Prostate gland (tissue), 2 donors: Measurements from ENCODE around the gene CHRNG. TPM values are rescaled to one million over a fixed set of nuclear protein-coding genes. Genes with fewer than 3 reads are reported as not detected.

Experiments
- DNase-seq: peaks from one replicate; pipeline ENCODE4 v3.0.0-alpha.2; 2019; ENCODE audit warnings: low spot score
- H3K27ac ChIP-seq, 2 donors: fragments of 200-600 bp; sonication (generic); 2 replicates each; pipeline ENCODE4 v1.5.1; 2017 to 2019
- H3K27me3 ChIP-seq: fragments of 200-600 bp; sonication (generic); replicated peaks from 2 replicates; pipeline ENCODE4 v1.5.1; 2019; ENCODE audit not compliant: insufficient read depth
- H3K36me3 ChIP-seq, 2 donors: fragments of 200-600 bp; sonication (generic); 1 replicate in 1 of 2; 2 replicates in 1 of 2; pipeline versions ENCODE4 v1.5.1 to v1.8.1; 2017 to 2019
- H3K4me1 ChIP-seq: fragments of 200-600 bp; sonication (generic); replicated peaks from 2 replicates; pipeline ENCODE4 v1.5.1; 2019
- H3K4me3 ChIP-seq, 2 donors: fragments of 200-600 bp; sonication (generic); 2 replicates each; pipeline ENCODE4 v1.5.1; 2017 to 2019
- H3K9me3 ChIP-seq: fragments of 200-600 bp; sonication (generic); 2 replicates; pipeline ENCODE4 v1.5.1; 2017
- POLR2A ChIP-seq: fragments of 450-650 bp; IDR thresholded peaks from one replicate; pipeline ENCODE4 v1.6.1; 2016; ENCODE audit warnings: antibody characterized with exemption, mild to moderate bottlenecking
- POLR2AphosphoS5 ChIP-seq: sonication (generic); formaldehyde crosslinking; IDR thresholded peaks from one replicate; pipeline ENCODE4 v1.6.1; 2017; ENCODE audit warnings: antibody characterized with exemption
- WGBS: methylation state at CpG from one replicate; pipeline ENCODE4 v1.1.5; 2018; 5-methylcytosine and 5-hydroxymethylcytosine counted together
- intact Hi-C: fragments of 100-400 bp; cut with DNase I; formaldehyde crosslinking; loops from one replicate; pipeline ENCODE4 v1.14.2; 2022
- total RNA-seq, 2 donors: library from RNA; depleted of rRNA; stranded (reverse); fragments of >200 nt; gene quantifications; one replicate each; pipeline ENCODE4 v1.1.0, GENCODE V29; 2016
- TF ChIP-seq, protein P1 (sequence below), 4 experiments: fragments of 200-600 bp in 2 of 4; fragments of 450-650 bp in 2 of 4; sonication (generic) in 2 of 4; IDR thresholded peaks; 1 replicate in 3 of 4; 2 replicates in 1 of 4; pipeline ENCODE4 v1.5.1; 2016 to 2019; ENCODE audit warnings: antibody characterized with exemption in 4 of 4, mild to moderate bottlenecking in 2 of 4, moderate library complexity in 2 of 4

CHRNG gene
- total RNA-seq, 2 donors from 2014 or later: not detected

DNA sequence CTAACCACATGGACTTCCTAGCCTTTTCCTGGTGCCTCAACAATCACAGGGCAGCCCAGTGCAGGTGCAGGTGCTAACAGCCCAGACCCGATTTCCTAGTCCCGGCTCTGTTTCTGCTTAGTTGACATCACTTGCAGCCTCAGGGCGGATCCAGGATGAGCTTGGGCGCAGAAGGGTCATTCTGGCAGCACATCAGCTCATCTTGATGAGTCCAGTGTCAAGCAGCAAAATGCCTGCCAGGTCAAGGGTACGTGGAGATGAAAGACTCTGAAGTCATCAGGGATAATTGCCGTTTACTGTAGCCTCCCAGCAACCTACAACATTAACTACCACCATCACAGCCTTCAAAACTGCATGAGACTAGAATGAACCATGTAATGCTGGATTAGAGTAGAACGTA is 54.5 kb downstream of the CHRNG start:
- no peak for DNase-seq
- Histone ChIP-seq H3K4me1 (no peaks in the 10 kb centered on the region), H3K27me3 (no peaks in the 10 kb centered on the region), H3K36me3 (no peaks in the 10 kb centered on the region), H3K4me3 (no peak overlapping the region), H3K9me3 (no peaks in the 10 kb centered on the region), H3K27ac (no peak overlapping the region)
- 79% methylated on average over 7 of the region's 7 CpGs for WGBS
- intact Hi-C loops: no loop called here
- TF ChIP-seq POLR2A (no peak), POLR2AphosphoS5 (no peak)
- TF ChIP-seq, protein P1, sequence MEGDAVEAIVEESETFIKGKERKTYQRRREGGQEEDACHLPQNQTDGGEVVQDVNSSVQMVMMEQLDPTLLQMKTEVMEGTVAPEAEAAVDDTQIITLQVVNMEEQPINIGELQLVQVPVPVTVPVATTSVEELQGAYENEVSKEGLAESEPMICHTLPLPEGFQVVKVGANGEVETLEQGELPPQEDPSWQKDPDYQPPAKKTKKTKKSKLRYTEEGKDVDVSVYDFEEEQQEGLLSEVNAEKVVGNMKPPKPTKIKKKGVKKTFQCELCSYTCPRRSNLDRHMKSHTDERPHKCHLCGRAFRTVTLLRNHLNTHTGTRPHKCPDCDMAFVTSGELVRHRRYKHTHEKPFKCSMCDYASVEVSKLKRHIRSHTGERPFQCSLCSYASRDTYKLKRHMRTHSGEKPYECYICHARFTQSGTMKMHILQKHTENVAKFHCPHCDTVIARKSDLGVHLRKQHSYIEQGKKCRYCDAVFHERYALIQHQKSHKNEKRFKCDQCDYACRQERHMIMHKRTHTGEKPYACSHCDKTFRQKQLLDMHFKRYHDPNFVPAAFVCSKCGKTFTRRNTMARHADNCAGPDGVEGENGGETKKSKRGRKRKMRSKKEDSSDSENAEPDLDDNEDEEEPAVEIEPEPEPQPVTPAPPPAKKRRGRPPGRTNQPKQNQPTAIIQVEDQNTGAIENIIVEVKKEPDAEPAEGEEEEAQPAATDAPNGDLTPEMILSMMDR (IDR thresholded peaks at IDR 0.05): no peak

Other genes starting within 250 kb of the CHRNG start
- under 1 TPM in 1 of 2 donors, not detected in 1; 0.97 TPM for gene ALPP, start 160.9 kb upstream of the CHRNG start, total RNA-seq
- under 1 TPM in 1 of 2 donors, not detected in 1; 0.34 TPM for gene ALPG, start 132.8 kb upstream of the CHRNG start, total RNA-seq
- not detected for gene ALPI, start 83.5 kb upstream of the CHRNG start, total RNA-seq
- gene ECEL1, start 51.9 kb upstream of the CHRNG start, total RNA-seq: 10 to 100 TPM in 1 of 2 donors, under 1 TPM in 1; 0.82 to 15.3 TPM
- not detected for gene PRSS56, start 19.3 kb upstream of the CHRNG start, total RNA-seq
- 1 to 10 TPM in 1 of 2 donors, under 1 TPM in 1; 0.34 to 1.4 TPM for gene CHRND, start 13.5 kb upstream of the CHRNG start, total RNA-seq
- gene TIGD1, start 10.9 kb downstream of the CHRNG start, total RNA-seq: 1 to 10 TPM; 2.6 to 4.9 TPM
- gene EIF4E2, start 11.0 kb downstream of the CHRNG start, total RNA-seq: 10 to 100 TPM; 39.2 to 40.6 TPM
- 10 to 100 TPM; 25.9 to 33.1 TPM for gene EFHD1, start 93.9 kb downstream of the CHRNG start, total RNA-seq
- 100 to 1,000 TPM in 1 of 2 donors, 10 to 100 TPM in 1; 61.3 to 106 TPM for gene GIGYF2, start 157.6 kb downstream of the CHRNG start, total RNA-seq
- 1 to 10 TPM in 1 of 2 donors, under 1 TPM in 1; 0.32 to 3.5 TPM for gene KCNJ13, start 236.9 kb downstream of the CHRNG start, total RNA-seq